CD4-positive, alpha-beta T cell treated with Interferon gamma for 1 hour (primary cell): Measurements from ENCODE around the gene TCF7L1.
"Not testable (repeated sequence)": the region's sequence is repeated elsewhere in the genome, so short reads cannot be mapped to it uniquely, and the experiment has no call there.

Experiments used
- DNase-seq: peaks from one replicate; pipeline ENCODE4 v3.0.0-alpha.2; 2020

The TCF7L1 gene

DNA sequence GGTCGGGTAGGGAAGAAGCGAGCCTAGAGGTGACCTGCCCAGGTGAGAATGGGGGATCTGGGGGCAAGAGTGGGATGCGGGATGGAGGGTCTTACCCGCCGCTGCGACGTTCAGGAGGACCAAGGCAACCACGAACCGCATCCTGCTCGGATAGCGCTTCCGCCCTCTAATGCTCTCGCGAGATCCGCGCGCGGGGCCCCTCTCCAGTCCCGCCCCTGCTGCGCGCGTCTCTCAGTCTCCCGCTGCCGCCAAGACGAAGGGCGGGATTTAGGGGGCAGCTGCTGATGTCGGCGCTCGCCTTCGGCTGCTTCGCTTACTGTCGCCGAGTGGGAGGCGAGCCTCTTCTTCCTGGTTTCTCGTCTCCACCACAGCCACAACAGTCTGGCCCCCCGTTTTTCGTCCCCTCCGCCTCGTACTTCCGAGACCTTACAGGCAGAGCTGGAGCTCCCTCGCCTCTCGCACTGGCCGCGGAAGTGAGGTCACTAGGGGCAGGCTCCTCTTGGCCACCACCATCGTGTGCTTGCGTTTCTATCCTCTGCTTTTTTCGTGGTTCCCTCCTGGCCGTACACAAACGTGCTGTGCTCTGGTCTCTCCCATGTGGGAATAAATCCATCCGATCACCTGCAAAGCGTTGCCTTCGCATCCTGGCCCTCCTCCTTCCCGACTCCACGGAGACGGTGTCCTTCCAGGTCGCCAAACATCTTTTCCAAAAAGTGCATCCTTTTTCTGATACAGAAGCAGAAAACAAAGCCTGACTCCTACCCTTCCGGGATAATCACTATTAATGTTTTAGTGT, 194.8 kb downstream of the TCF7L1 start, which contains the start of gene TGOLN2:
TSS of gene TGOLN2 (minus strand) at position 168 of the 796 bp plus-strand sequence. CDS start at position 141, 27 bp downstream.
- peak; percentile 92 for DNase-seq

- DNase-seq: no peak
Measured at GRCh38 chr2:85329181-85329651, 196.0 kb downstream of the TCF7L1 start.

DNA sequence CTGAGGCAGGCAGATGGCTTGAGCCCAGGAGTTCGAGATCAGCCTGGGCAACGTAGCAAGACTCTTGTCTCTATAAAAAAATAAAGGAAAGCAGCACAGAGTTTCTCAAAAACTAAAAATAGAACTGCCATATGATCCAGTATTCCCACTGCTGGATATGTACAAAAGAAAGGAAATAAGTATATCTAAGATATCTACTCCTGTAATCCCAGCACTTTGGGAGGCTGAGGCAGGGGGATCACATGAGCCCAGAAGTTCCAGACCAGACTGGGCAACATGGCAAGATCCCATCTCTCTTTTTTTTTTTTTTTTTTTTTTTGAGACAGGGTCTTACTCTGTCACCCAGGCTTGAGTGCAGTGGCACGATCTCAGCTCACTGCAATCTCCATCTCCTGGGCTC, 196.5 kb downstream of the TCF7L1 start:
- DNase-seq: not testable (repeated sequence)

DNA sequence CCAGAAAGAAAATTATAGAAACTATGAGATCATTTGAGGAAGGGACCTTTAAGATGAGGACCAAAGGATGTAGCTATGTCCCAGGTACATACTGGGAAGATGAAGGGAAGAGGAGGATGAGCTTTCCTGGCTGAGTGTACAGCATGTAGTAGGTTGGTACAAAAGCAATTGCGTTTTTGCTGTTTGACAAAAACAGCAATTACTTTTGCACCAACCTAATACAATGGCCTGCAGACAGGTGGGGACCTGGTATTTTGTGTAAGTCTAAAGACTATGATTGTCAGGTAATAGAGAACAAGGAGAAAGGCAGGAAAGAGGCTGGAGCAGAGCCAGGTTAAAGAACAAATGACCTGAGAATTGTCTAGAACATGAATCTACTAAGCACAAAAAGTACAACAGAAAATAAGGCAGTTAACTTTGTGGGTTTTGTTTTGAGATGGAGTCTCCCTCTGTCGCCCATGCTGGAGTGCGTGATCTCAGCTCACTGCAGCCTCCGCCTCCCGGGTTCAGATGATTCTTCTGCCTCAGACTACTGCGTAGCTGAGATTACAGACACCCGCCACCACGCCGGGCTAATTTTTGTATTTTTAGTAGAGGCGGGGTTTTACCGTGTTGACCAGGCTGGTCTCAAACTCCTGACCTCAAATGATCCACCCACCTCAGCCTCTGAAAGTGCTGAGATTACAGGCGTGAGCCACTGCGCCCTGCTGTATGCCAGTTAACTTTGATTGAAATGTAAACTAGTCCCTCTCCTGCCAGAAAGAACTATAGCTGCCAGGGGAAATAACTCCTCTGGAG, 197.8 kb downstream of the TCF7L1 start:
- no peak for DNase-seq

DNA sequence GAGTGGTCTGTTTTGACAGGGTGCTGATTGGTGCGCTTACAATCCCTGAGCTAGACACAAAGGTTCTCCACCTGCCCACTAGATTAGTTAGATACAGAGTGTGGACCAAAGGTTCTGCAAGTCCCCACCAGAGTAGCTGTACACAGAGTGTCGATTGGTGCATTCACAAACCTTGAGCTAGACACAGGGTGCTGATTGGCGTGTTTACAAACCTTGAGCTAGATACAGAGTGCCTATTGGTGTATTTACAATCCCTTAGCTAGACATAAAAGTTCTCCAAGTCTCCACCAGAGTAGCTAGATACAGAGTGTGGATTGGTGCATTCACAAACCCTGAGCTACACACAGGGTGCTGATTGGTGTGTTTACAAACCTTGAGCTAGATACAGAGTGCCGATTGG, 200.7 kb downstream of the TCF7L1 start:
- DNase-seq: not testable (repeated sequence)

DNA sequence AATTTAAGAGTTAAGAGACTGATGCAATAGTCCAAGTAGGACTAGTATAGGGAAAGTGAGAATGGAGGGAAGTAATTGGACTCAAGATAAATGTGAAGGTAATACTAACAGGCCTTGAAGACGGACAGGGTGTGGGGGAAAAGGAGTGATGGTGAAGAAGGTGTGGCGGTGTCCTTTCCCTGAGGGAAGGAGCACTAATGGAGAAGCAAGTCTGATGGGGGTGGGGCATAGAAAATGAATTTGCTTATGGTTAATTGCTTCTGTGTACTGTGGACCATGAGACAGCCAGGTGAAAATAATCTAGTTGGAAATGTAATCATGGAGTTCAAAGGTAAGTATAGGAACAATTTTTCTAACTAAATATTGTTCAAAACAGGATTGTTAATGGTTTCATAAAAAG, 201.7 kb downstream of the TCF7L1 start:
- no peak for DNase-seq

DNA sequence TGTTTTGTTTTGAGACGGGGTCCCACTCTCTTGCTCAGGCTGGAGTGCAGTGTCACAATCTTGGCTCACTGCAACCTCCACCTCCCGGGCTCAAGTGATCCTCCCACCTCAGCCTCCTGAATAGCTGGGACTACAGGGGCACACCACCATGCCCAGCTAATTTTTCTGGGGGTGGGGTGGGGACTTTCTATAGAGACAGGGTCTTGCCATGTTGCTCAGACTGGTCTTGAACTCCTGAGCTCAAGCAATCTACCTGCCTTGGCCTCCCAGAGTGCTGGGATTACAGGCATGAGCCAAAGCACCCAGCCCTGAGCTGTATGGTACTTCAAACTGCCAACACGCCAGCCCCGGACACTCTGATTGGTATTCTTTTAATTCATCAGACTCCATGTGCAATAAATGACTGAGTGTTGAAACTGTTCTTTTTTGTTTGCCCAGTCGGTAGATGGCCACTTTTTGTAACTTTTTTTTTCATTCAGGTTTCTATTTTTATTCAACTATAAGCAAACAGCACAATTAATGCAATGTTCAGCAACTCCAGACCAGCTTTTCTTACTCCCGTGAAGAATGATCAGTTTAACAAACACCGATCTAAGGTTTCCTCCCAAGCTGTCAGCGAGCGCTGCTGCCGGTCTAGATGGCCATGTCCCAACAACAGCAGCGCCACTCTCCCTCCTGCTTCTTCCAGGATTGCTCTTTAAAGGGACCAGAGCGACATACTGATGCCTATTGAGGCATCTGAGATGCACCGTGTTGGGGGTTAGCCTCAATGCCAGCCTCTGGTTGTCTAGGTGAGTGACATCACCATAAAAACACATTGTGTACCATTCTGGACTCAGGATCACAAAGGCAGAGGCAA, 207.1 kb downstream of the TCF7L1 start:
- no peak for DNase-seq

GRCh38 chr2:85341269-85342029, 208.3 kb downstream of the TCF7L1 start:
- no peak for DNase-seq

GRCh38 chr2:85342156-85342555, 209.0 kb downstream of the TCF7L1 start:
- DNase-seq: no peak

GRCh38 chr2:85343207-85343895, 210.2 kb downstream of the TCF7L1 start:
- not testable (repeated sequence) for DNase-seq

DNA sequence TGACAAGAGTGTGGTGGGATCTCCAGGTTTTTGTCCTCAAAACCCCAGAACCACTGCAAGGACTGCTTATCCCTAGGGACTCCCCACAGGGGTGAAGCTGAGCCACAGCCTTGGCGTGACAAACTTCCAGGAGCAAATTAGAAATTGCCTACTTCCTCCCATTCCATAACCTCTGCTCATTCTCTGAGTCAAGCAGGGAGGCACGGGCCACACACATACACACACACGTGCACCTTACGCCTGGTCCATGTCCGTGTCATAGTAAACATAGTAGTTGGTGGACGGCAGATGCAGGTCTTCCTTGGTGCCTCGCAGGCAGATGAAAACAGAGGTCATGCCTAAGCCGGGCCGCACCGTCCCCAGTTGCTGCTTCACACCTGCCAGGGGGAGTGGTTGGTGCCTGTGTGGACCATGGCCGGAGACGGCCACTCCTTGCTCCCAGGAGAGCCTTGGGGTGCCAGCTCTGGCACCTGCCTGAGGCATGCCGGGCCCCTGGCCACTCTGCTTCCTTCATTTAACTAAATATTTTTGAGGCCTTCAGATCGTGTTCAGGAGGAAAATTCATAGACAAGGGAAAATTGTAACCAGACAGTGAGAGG, 211.3 kb downstream of the TCF7L1 start:
- no peak for DNase-seq

- no peak for DNase-seq
Measured at GRCh38 chr2:85347599-85347998, 214.4 kb downstream of the TCF7L1 start.

DNA sequence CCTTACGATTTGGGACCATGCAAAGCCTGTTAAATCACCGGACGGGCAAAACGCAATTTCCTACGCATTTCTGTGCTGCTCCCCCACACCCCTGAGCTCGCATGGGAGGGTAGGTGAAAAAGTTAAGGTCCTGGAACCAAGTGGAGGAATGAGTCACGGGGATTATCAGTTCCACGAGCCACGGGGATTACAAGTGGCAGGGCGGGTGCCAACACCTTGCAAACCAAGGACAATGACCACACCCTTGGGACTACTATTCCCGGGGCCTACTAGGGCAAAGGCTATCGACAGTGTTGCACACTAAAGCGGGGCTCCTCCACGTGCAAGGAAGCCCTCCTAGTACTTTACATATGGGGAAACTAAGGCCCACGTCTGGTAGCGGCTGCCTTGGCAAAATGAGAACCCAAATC, 220.7 kb downstream of the TCF7L1 start:
- no peak for DNase-seq

GRCh38 chr2:85354286-85355072, 221.3 kb downstream of the TCF7L1 start, which contains the start of the genes ELMOD3 and RETSAT:
ELMOD3 (plus strand) TSS chr2:85354769; CDS start chr2:85357199, 2,430 bp downstream.
RETSAT (minus strand) TSS chr2:85354528; CDS start chr2:85354507, 21 bp downstream.
- DNase-seq: peak; percentile 98

DNA sequence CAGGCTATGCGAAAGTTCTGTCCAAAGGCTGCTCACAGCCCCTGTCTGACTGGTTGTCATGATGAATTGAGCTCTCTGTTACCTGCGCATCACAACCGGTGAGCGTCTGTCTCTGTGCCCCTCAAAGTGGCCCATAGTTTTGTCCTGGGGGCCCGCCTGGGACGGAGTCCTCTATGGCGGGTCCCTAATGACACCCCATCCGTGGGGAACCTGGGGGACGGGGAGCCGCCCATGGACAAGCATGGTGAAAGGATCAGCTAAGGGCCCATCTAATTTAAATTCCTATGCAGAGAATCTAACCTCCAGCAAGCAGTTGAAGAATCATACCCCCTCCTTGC, 221.8 kb downstream of the TCF7L1 start:
- no peak for DNase-seq

GRCh38 chr2:85355521-85355920, 222.3 kb downstream of the TCF7L1 start:
- no peak for DNase-seq

- no peak for DNase-seq
Measured at GRCh38 chr2:85356186-85356585, 223.0 kb downstream of the TCF7L1 start.

- no peak for DNase-seq
Measured at GRCh38 chr2:85357736-85358135, 224.5 kb downstream of the TCF7L1 start.
